ENCODE measurements around the gene OBP2B.
"Not testable (repeated sequence)": the region's sequence is repeated elsewhere in the genome, so short reads cannot be mapped to it uniquely, and the experiment has no call there.

Gene OBP2B

GRCh38 chr9:133221177-133221809 is 12.2 kb upstream of the OBP2B start:
- DNase-seq: no peak

- not testable (repeated sequence) for DNase-seq
Observed at GRCh38 chr9:133218049-133218975, 9.3 kb upstream of the OBP2B start.

GRCh38 chr9:133217333-133217988 is 8.4 kb upstream of the OBP2B start:
- not testable (repeated sequence) for DNase-seq

- DNase-seq: not testable (repeated sequence)
Observed at GRCh38 chr9:133214276-133214675, 5.2 kb upstream of the OBP2B start.

- DNase-seq: no peak
Observed at GRCh38 chr9:133210609-133211008, 1.6 kb upstream of the OBP2B start.

- no peak for DNase-seq
Observed at GRCh38 chr9:133210202-133210532, 1.1 kb upstream of the OBP2B start.

- DNase-seq: not testable (repeated sequence)
Observed at GRCh38 chr9:133209327-133210201, 514 bp upstream of the OBP2B start.

GRCh38 chr9:133208171-133208879 is 725 bp downstream of the OBP2B start:
- not testable (repeated sequence) for DNase-seq

- no peak for DNase-seq
Observed at GRCh38 chr9:133207540-133208170, 1.4 kb downstream of the OBP2B start.

- DNase-seq: no peak
Observed at GRCh38 chr9:133207021-133207531, 2.0 kb downstream of the OBP2B start.

- DNase-seq: no peak
Observed at GRCh38 chr9:133205996-133206931, 2.8 kb downstream of the OBP2B start.

GRCh38 chr9:133205481-133205887 is 3.6 kb downstream of the OBP2B start:
- not testable (repeated sequence) for DNase-seq

- DNase-seq: no peak
Observed at GRCh38 chr9:133204993-133205336, 4.1 kb downstream of the OBP2B start.

GRCh38 chr9:133204335-133204992 is 4.6 kb downstream of the OBP2B start:
- DNase-seq: no peak

- DNase-seq: no peak
Observed at GRCh38 chr9:133203506-133204075, 5.5 kb downstream of the OBP2B start.

GRCh38 chr9:133202688-133203453 is 6.2 kb downstream of the OBP2B start:
- no peak for DNase-seq

GRCh38 chr9:133202145-133202513 is 6.9 kb downstream of the OBP2B start:
- no peak for DNase-seq

GRCh38 chr9:133201424-133202144 is 7.5 kb downstream of the OBP2B start:
- no peak for DNase-seq

All from activated naive CD4-positive, alpha-beta T cell treated with anti-CD3 and anti-CD28 coated beads, Interleukin-2, amount 50 U/mL, for 16 hours (primary cell).